ENCODE data around the gene AKAP13. TPM values are rescaled to one million over a fixed set of nuclear protein-coding genes. Genes with fewer than 3 reads are reported as not detected.

AKAP13 gene
- total RNA-seq, 1 experiment from 2014 or later = 47.3 TPM

GRCh38 chr15:85536341-85536740 lies 155.9 kb downstream of the AKAP13 start:
- Histone ChIP-seq H2AFZ (ENCODE audit: low read length) (no peak overlapping the region), H3K4ac (ENCODE audit: low read depth, low read length) (no peak overlapping the region), H2AK5ac (ENCODE audit: insufficient read length, low read length) (no peak overlapping the region), H3K4me2 (ENCODE audit: insufficient read depth, insufficient read length, low read length) (no peak overlapping the region), H3T11ph (ENCODE audit: low read length) (no peak overlapping the region), H3K27me3 (ENCODE audit: insufficient read depth, low read length) (no peaks in the 10 kb centered on the region; the same call in 1 of the 2 replicates), H4K8ac (replicated peaks; ENCODE audit: insufficient read length, low read depth, low read length) (no peak overlapping the region), H3K4me1 (ENCODE audit: insufficient read depth, low read length) (no peaks in the 10 kb centered on the region), H3K27ac (ENCODE audit: insufficient read length, low read depth, low read length) (no peak overlapping the region), H3K56ac (ENCODE audit: insufficient read length, low read depth, low read length) (no peak overlapping the region), H2BK15ac (ENCODE audit: low read depth, low read length) (no peak overlapping the region), H3K18ac (ENCODE audit: insufficient read length, low read depth, low read length) (no peak overlapping the region), H2BK20ac (ENCODE audit: low read depth, low read length, poor library complexity, severe bottlenecking) (no peak overlapping the region), H2BK5ac (ENCODE audit: insufficient read length, low read length) (no peak overlapping the region), H3K23ac (ENCODE audit: insufficient read length, low read depth, low read length) (no peak overlapping the region), H2BK12ac (ENCODE audit: insufficient read length, low read depth, low read length) (no peak overlapping the region), H4K20me1 (ENCODE audit: control insufficient read depth, insufficient read depth, insufficient read length) (no peaks in the 10 kb centered on the region), H3K9ac (ENCODE audit: extremely low read depth, insufficient read length, low read length) (no peak overlapping the region), H4K5ac (ENCODE audit: insufficient read length, low read depth, low read length) (no peak overlapping the region), H3K9me3 (ENCODE audit: control insufficient read depth, low read depth, low read length) (no peaks in the 10 kb centered on the region), H4K91ac (ENCODE audit: insufficient read length, low read depth, low read length) (no peak overlapping the region), H3K14ac (ENCODE audit: insufficient read depth, low read length) (no peak overlapping the region), H3K79me2 (ENCODE audit: insufficient read depth, low read length) (0 out of 2 replicates have a peak, but pooled peaks cover 2% of the 10 kb centered on the region), H3K23me2 (ENCODE audit: insufficient read length, low read depth, low read length, poor library complexity, severe bottlenecking) (no peaks in the 10 kb centered on the region), H2BK120ac (ENCODE audit: low read depth, low read length, poor library complexity, severe bottlenecking) (no peak overlapping the region), H3K79me1 (ENCODE audit: insufficient read depth, low read depth, low read length, poor library complexity, severe bottlenecking) (peaks cover 4% of the 10 kb centered on the region)
- Mint-ChIP-seq H3K27ac (no peak overlapping the region; a peak in 1 of 7 replicates), H3K27me3 (ENCODE audit: low read depth) (no peaks in the 10 kb centered on the region; the same call in 1 of the 2 replicates), H3K4me3 (no peak overlapping the region), H3K36me3 (ENCODE audit: insufficient read depth in 1 of 3, low read depth in 3 of 3) (peaks cover 5 to 14% (median 12%) of the 10 kb centered on the region in 3 experiments; a peak in 6 of 7 replicates), H3K4me1 (no peaks in the 10 kb centered on the region), H3K9me3 (no peaks in the 10 kb centered on the region)
- WGBS (ENCODE audit: extremely low coverage, insufficient read length, low lambda C conversion rate) = no CpG with 5 or more reads among the region's 4 CpGs
- no peak for TF ChIP-seq CTCF (conservative IDR thresholded peaks at IDR 0.05)
- DNase-seq = no peak
